WTC11 (cell line): ENCODE data around the gene KCNE2.

Experiments
- CREB1 ChIP-seq: sonication (generic); formaldehyde crosslinking; IDR thresholded peaks from 2 replicates; pipeline ENCODE4 v1.8.0; 2023; ENCODE audit warnings: mild to moderate bottlenecking, missing genetic modification reagents
- CREM ChIP-seq: sonication (generic); formaldehyde crosslinking; IDR thresholded peaks from 2 replicates; pipeline ENCODE4 v1.8.1; 2022; ENCODE audit warnings: mild to moderate bottlenecking, missing genetic modification reagents, moderate library complexity
- CTCF ChIP-seq: fragments of 200-600 bp; IDR thresholded peaks from 2 replicates; pipeline ENCODE4 v1.8.0; 2022; ENCODE audit warnings: antibody characterized with exemption
- HMGXB4 ChIP-seq: sonication (generic); formaldehyde crosslinking; IDR thresholded peaks from 2 replicates; pipeline ENCODE4 v1.8.1; 2023; ENCODE audit warnings: mild to moderate bottlenecking, moderate library complexity, missing genetic modification reagents
- JAZF1 ChIP-seq: fragments of 250-450 bp; sonication (Bioruptor Pico); IDR thresholded peaks from 2 replicates; pipeline ENCODE4 v1.9.0; 2021; ENCODE audit warnings: moderate library complexity, mild to moderate bottlenecking, inconsistent platforms
- MAX ChIP-seq: sonication (generic); formaldehyde crosslinking; IDR thresholded peaks from 2 replicates; pipeline ENCODE4 v1.8.0; 2022; ENCODE audit warnings: mild to moderate bottlenecking, missing genetic modification reagents
- NFYB ChIP-seq: sonication (generic); formaldehyde crosslinking; conservative IDR thresholded peaks from 2 replicates; pipeline ENCODE4 v1.8.0; 2022; ENCODE audit warnings: low read depth, missing genetic modification reagents
- NR1H2 ChIP-seq: sonication (generic); formaldehyde crosslinking; IDR thresholded peaks from 2 replicates; pipeline ENCODE4 v1.9.0; 2021; ENCODE audit warnings: mild to moderate bottlenecking, moderate library complexity, missing genetic modification reagents
- SP1 ChIP-seq: sonication (generic); formaldehyde crosslinking; conservative IDR thresholded peaks from 2 replicates; pipeline ENCODE4 v1.8.1; 2022; ENCODE audit warnings: missing genetic modification reagents
- TEAD4 ChIP-seq: sonication (generic); formaldehyde crosslinking; IDR thresholded peaks from 2 replicates; pipeline ENCODE4 v1.8.0; 2022; ENCODE audit warnings: mild to moderate bottlenecking, missing genetic modification reagents
- USF2 ChIP-seq: sonication (generic); formaldehyde crosslinking; IDR thresholded peaks from 2 replicates; pipeline ENCODE4 v1.8.1; 2023; ENCODE audit warnings: mild to moderate bottlenecking, missing genetic modification reagents, moderate library complexity
- ZNF532 ChIP-seq: fragments of 250-450 bp; sonication (Bioruptor Pico); IDR thresholded peaks from 2 replicates; pipeline ENCODE4 v1.9.0; 2021; ENCODE audit warnings: mild to moderate bottlenecking, borderline replicate concordance

- TF ChIP-seq CTCF (no peak), SP1 (CRISPR knock-in tag) (no peak), NFYB (no peak), USF2 (CRISPR knock-in tag) (no peak), NR1H2 (CRISPR knock-in tag) (no peak), ZNF532 (no peak), HMGXB4 (CRISPR knock-in tag) (no peak), CREB1 (CRISPR knock-in tag) (no peak), MAX (no peak), JAZF1 (CRISPR knock-in tag) (no peak), TEAD4 (CRISPR knock-in tag) (no peak), CREM (CRISPR knock-in tag) (no peak)
Observed at GRCh38 chr21:34343838-34344381, 19.9 kb upstream of the KCNE2 start.
